COLO829 (cell line): ENCODE results near the gene GPC6.
"Not testable (repeated sequence)": the region's sequence is repeated elsewhere in the genome, so short reads cannot be mapped to it uniquely, and the experiment has no call there.

Experiments
- DNase-seq: peaks from one replicate; pipeline ENCODE4 v3.0.0; 2012; ENCODE audit warnings: low spot score

The GPC6 gene

DNA sequence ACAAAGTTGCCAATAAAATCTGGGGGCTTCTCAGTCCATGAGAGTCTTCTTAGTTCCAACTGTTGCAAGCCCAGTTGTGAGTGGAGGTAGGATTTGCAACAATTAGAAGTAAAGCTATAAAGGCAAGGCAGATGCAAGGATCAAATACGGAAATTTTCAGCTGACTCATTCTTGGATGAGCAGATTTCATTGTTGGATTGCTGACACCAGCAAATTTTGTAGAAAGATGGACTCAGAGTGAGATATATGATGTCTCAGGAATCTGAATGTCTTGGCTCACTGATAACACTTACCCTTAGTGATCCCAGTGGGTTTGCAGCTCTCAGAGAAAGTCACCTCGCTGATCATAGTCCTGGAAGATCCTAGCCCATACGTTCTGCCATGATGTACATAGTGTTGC lies 209.0 kb downstream of the GPC6 start:
- no peak for DNase-seq

DNA sequence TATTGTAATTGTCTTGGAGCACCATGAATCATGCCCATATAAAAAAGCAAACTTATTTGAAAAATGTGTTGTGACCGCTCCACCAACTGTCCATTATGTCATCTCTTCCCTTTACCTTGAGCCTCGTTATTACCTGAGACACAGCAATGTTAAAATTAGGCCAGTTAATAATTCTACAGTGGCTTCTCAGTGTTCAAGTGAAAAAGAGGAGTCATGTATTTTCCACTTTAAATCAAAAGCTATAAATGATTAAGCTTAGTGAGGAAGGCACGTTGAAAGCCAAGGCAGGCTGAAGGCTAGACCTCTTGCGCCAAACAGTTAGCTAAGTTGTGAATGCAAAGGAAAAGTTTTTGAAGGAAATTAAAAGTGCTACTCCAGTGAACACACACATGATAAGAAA lies 210.5 kb downstream of the GPC6 start:
- DNase-seq, result no peak

DNA sequence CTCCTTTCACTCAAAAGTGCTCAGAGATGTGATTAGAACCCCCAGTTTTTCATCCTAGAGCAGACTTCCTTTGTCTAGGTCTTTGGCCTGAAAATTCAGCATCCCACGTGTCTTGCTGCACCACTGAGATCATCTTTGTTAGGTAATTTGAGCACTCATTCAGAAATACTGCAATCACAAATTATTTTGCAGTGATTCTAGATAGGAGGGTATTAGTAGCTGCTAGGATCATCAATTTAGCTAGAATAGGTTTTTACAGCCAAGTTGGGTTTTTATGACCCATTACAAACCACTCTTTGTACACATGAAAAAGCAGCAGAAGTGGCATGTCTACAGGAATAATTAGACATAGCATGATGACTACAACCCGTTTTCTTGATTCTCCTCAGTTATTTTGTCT lies 219.6 kb downstream of the GPC6 start:
- DNase-seq, result no peak

DNA sequence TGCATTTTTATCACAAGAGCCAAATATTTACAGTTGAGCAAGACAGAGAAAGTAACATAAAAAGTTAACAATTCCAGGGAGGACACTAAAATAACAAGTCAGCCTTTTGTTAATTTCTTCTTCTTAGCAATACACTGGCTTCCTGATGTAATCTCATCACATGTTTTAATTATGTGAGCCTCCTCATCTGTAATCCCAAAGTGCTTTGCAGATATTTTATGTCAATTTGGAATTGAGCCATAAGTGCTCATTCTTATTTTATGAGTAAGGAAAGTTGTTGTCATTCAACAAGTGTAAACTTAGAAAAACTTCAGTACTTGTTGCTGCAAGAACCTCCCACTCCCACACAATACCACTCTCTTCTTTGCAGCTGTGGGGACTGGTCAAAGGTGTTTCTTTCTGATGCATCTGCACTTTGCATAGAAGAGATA lies 223.6 kb downstream of the GPC6 start:
- DNase-seq, result peak; percentile 10

DNA sequence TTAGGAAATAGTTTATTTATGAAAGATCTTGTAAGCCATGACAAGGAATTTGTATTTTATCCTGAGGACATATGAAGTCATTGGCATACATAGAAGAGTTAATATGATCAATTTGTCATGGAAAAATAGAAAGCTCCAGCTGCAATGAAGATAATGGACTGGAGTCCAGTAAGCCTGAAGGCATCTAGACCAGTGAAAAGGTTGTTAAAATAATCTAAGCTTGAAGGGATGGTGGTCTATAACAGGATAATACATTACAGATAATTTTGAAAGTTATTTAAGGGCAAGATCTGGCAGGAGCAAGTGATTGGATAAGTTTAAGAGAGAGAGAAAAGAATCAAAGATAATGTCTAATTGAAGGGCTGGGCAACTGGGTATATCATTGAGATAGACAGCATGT lies 224.2 kb downstream of the GPC6 start:
- DNase-seq, result no peak

DNA sequence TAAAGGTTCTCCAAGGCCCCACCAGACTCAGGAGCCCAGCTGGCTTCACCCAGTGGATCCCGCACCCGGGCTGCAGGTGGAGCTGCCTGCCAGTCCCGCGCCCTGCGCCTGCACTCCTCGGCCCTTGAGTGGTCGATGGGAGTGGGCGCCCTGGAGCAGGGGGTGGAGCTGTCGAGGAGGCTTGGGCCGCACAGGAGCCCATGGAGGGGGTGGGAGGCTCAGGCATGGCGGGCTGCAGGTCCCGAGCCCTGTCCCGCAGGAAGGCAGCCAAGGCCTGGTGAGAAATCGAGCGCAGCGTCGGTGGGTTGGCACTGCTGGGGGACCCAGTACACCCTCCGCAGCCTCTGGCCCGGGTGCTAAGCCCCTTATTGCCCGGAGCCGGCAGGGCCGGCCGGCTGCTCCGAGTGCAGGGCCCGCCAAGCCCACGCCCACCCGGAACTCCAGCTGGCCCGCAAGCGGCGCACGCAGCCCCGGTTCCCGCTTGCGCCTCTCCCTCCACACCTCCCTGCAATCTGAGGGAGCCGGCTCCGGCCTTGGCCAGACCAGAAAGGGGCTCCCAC lies 228.1 kb downstream of the GPC6 start:
- not testable (repeated sequence) for DNase-seq

DNA sequence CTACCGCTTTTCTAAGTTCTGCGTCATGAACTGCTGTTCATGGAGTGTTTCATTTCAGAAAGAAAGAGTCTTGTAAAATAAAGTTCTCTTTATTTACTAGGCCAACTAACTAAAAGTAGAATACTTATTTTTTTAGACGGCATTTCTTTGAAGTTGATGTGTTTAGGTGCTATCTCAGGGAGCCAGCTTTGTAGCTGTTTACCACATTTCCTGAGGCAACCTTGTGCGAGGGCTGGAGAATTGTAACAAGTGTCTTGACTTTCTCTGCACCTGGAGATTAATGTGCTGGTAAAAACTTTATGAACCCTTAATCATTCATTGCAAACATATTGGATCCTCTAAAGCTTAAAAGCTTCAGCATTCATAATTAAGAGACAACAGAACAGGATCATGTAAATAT lies 229.3 kb downstream of the GPC6 start:
- DNase-seq, result no peak

DNA sequence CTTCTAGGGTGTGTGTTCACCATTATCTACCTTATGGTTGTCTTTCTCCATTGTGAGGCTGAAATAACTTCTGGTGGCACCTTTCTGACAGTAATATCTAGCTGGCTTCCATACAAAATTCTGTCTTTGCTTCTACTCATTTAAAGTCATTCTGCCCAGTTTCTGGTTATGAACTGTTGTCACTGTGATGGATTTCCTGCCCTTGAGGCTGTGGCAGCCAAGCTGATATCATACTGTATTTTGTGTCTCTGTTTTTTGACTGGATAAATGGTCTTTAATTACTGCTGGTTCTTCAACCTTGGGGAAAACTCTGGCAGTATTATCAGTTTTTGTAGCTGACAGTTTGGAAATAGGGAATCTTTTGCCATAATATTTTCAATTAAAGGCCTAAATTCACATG lies 233.4 kb downstream of the GPC6 start:
- no peak for DNase-seq

DNA sequence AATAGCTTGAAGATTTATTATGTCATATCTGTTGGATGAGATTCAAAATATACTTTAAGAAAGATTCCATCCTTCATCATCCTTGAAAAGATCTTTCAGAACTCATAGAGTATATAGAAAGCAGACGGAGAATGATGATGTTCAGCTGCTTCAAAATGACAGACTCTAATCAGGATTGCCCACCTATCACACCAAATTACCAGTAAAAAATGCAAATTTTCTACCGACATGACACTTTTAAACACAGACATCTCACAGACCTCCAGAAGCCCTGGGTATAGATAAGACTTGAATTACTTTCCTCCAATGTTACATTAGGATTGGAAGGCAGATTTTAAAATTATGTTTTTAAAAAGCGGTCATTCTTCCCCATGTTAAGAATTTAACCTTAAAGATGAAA lies 235.5 kb downstream of the GPC6 start:
- no peak for DNase-seq

DNA sequence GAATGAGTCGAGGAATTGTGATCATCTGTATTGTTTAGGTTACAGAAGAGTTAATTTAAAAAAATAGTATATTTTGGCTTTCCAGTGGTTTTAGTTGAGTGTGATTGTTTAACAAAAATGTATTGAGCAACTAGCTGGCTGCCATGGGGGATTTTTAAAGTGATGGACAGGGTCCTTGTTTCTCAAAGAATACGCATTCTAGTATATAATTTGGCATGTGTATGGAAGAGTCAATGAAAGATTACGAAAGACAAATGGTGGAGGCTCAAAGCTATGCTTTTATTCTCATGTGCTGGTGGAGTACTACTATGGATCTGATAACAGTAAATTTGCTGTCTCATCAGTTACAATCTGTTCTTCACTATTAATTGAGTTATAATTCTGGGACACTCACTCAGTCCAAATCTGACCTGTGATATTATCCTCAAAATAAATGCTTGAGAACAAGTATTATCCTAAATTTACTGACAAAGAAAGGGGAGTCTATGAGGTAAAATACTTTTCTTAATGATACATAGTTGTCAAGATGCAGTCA lies 240.0 kb downstream of the GPC6 start:
- DNase-seq, result no peak

DNA sequence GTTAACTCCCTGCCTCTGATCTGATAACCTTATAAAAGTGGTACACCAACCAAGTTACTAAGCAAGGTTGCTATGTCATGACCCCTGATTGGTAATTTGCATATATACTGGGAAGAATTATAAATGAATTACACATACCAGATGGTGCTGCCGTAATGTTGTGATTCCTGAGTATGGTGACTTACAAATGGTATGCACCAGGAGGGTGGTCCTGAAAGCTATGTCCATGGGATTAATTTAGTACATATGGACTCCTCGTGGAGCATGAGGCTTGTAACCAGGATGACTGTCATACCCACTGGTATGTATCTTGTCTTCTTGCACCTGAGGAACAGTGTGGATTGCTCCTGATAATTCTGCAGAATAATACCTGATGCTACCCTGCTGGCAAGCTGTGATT lies 240.6 kb downstream of the GPC6 start:
- no peak for DNase-seq

DNA sequence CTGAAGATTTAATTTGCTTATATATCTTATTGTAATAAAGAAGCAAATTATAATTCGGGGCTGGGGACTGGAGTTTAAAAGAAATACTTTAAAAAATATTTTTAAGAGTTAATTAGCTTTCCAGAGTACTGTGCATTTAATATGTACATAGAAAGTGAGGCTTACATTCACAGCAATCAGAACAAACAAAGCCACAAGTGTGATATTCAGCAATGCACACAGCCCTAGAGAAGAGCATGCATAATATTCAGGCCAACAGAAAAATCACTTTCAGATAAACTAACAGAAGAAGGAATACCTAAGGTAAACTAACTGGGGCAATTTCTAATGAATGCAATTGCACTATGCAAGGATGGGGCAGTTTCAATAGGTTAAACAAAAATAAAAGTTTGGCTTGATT lies 241.8 kb downstream of the GPC6 start:
- no peak for DNase-seq

DNA sequence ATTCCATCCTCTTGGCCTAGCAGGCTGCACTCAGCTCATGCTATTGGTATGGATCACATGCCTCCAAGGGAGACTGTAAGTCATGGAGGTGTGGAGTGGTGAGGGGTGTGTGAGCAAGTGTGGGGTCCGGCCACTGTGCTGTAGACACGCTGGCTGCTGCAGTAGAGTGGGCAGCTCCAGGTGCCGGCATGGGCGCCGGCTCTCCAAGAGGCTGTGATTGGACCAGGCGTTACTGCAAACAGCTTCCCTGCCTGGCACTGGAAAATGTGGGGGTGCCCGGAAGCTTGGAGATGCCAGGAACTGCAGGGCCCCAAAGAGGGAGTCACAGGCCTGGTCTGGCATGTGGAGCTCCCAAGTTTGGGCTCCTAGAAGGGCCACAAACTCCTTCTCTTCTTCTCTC lies 245.7 kb downstream of the GPC6 start:
- DNase-seq, result no peak

DNA sequence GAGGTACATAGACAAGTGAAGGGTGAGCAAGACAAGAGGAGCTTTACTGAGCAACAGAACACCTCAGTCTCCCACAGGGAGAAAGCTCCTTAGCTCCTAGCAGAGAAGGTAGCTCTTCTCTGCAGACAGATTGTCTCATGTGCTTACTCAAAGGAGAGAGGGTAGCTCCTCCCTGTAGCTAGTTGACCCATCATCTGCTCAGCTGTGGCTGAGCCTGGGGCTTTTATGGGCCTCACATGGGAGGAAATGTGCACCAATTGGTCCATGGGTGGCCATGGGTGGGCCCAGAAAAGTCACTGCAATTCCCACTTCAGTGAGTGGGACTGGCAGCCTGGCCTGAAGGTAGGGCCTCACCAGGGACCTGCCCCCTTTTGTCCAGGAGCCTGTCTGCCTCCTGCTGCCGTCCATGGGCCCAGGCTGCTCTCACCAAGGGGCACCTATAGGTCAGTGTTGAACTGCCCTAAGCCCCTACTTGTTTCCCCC lies 246.2 kb downstream of the GPC6 start:
- no peak for DNase-seq

DNA sequence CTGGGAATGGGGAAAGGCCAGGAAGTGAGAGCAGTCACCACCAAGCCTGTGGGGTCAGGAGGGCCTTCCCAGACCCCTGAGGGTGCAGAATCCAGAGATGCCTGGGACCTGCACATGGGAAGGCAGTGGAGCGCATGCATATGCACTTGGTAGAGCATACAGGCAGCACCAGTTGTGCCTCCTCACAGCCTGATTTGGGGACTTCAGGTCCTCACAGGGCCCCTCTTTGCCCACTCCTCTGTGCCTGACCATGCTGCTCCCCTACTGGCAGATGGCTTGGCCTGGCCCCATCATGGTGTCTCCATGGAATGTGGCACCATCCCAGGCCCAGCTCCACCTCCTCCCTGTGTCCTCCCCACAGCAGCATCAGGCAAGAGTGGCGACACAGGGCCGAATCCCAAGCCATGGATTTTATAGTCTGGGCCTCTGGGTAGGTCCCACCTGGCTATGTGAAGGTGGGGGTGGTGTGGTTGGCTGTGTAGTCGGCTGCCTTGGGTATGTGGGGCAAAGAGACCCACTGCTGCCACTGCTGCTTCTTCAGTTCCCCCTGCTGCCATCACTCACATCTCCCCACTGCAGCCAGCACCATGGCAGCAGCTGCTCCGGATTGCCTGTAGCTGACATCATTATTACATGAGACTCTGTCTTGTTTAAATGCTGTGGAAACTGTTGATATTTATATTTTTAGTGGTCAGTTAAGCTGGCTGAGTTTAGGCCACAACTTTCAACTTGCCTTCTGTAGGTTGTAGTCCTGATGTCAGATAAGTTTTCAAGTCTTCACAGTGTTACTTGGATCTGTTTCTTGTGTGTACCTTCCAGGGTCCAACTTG lies 247.0 kb downstream of the GPC6 start:
- DNase-seq, result no peak

DNA sequence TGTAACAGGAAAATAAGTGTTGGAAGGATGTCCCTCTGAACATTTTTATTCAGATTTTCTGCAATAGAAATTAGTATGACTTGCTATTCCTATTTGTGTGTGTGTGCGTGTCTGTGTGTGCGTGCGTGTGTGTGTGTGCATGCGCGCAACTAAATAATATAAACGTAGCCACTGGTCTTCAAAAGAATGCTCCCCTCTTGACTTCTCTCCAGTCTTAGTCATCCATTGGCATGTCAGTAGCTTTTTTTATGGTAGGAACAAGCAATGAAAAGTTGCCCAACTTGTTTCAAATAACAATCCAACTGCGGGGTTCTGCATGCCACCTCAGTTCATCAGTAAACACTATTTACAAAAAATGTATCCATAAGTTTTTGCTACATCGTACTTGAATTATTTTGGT lies 249.6 kb downstream of the GPC6 start:
- peak; percentile 8 for DNase-seq

DNA sequence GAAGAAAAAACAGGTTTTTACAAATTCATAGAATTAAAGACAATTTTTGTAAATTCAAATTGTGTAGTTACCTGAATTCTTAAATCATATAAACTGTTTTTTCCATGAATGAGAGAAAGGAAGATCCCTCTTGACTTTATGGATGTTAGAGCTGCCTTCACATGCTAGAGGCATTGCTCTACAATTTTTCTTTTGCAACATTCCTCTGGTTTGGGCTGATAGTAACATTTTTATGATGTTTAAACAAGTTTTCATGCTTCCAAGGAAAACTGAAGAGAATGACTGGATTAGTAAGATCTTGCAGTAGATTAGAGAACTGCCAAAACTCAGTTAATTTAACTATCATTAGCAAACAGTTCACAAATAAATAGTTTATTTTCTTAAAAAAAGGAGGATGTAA lies 250.6 kb downstream of the GPC6 start:
- DNase-seq, result no peak

DNA sequence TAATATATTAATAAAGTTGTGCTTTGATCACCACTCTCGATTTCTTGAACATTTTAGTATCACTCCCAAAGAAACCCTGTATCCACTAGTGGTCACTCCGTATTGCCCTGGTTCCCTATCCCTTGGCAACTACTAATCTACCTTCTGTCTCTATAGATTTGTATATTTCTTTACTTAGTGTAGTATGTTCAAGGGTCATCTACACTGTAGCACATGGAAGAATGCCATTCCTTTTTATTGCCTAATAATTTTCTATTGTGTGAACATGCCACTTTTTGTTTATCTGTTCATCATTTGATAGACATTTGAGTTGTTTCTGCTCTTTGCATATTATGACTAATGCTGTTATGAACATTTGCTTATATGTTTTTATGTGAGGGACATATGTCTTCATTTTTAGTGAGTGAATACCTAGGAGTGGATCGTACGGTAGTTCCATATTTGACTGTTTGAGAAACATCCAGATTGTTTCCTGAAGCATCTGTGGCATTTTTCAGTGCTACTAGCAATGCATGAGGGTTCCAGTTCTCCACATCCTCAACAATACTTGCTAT lies 254.0 kb downstream of the GPC6 start:
- no peak for DNase-seq

DNA sequence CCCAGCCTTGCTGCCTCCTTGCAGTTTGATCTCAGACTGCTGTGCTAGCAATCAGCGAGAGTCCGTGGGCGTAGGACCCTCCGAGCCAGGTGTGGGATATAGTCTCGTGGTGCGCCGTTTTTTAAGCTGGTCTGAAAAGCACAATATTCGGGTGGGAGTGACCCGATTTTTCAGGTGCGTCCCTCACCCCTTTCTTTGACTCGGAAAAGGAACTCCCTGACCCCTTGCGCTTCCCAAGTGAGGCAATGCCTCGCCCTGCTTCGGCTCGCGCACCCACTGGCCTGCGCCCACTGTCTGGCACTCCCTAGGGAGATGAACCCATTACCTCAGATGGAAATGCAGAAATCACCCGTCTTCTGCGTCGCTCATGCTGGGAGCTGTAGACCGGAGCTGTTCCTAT lies 269.5 kb downstream of the GPC6 start:
- DNase-seq, result not testable (repeated sequence)

DNA sequence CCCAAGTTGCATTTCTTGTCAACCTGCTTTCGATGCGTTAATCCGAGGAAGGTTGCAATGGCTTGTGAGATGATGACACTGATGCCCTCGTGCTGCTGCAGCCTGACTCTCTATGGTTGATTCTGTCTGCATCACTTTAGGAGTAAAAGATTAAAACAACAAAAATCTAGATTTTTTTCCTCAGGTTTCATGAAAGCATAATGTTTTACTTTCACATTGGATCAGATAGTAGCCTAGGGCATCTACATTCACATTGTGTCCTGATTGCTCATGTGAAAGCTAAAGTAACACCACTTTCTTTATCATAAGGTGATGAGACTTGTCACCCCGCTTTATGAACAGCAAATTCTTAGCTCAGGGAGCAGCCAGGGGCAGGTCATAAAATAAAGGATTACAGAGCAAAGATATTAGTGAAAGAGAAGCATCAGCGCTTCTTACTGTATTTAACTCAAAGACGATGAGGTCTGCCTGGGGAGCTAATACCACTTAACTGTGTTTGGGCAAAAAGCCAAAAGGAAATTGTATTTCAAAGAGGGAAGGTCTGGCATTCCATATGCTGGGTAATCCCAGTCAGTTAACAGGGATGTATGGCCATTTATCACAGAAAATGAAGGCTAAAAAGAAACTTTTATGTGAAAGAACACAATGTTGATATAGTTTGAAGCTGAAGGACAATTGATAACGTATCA lies 270.5 kb downstream of the GPC6 start:
- DNase-seq, result no peak

DNA sequence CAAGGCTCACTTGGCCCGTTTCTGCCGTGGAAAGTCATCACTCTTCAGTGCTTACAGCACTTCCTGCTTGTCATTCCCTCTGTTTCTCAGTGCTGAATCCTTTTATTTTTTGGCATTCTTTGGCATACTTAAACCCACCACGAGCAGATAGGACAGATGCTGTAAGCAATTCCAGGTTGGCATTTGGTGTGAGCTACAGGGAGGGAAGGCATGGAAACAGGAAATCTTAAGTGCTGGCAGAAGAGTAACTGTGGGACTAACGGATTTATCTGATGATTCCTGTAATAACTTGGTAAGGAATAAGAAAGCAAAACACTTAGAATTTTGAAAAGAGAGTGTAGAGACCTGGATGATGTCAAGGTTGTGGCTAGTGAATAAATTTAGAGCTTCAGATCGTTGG lies 273.4 kb downstream of the GPC6 start:
- DNase-seq, result no peak

DNA sequence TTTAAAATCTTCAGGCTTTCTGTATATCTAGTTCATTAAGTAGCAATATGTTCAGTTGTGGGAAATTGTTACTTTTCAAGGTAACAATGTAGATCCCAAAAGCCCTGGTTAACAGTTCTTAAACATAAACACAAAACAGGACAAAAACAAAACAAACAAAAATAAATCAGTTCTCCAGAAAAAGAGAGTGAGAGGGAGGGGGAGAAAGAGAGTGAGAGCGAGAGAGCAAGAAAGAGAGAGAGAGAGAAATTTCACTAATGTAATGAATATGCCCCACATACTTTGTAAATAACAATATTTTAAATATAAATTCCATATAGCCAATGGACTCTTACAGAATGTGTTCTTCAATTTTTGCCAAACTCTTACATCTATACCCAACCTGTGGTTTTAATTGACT lies 275.5 kb downstream of the GPC6 start:
- no peak for DNase-seq
